Panc1 (cell line): ENCODE measurements around the gene ZNF189.

Experiments used
- CTCF ChIP-seq: fragments of 450-650 bp; IDR thresholded peaks from 2 replicates; pipeline ENCODE4 v1.5.1; 2017; ENCODE audit warnings: mild to moderate bottlenecking
- POLR2AphosphoS5 ChIP-seq: IDR thresholded peaks from 2 replicates; pipeline ENCODE4 v1.6.1; 2012; ENCODE audit warnings: mild to moderate bottlenecking, low read depth, low read length, moderate library complexity
- REST ChIP-seq, 2 experiments: IDR thresholded peaks; 2 replicates each; pipeline ENCODE4 v1.6.1; 2011 to 2012; ENCODE audit warnings: low read depth in 2 of 2, control low read depth in 1 of 2, low read length in 1 of 2, mild to moderate bottlenecking in 1 of 2, moderate library complexity in 1 of 2; ENCODE audit not compliant: insufficient read depth in 1 of 2
- TCF7L2 ChIP-seq: IDR thresholded peaks from 2 replicates; pipeline ENCODE4 v1.6.1; 2011; ENCODE audit warnings: mild to moderate bottlenecking, low read depth, low read length, inconsistent platforms

- TF ChIP-seq CTCF (no peak), POLR2AphosphoS5 (no peak), REST (IDR thresholded peaks at IDR 0.05; ENCODE audit: insufficient read depth in 1 of 2, low read depth in 2 of 2, low read length in 1 of 2) (no peak), TCF7L2 (no peak)
These were observed 19.3 kb downstream of the ZNF189 start for GRCh38 chr9:101417977-101418376.
